Omental fat pad (tissue), 4 donors: ENCODE results near the gene FAM83F. TPM values are rescaled to one million over a fixed set of nuclear protein-coding genes. Genes with fewer than 3 reads are reported as not detected.

Experiments
- ATAC-seq: fragments of 150-250 bp; one replicate; pipeline ENCODE4 v1.9.1; 2016; ENCODE audit warnings: mild to moderate bottlenecking, moderate library complexity; ENCODE audit not compliant: low FRiP score
- DNase-seq: peaks from one replicate; pipeline ENCODE4 v3.0.0-alpha.2; 2019; ENCODE audit warnings: low spot score
- total RNA-seq, 4 donors: library from RNA; depleted of rRNA; stranded (reverse); fragments of >200 nt; gene quantifications; one replicate each; pipeline ENCODE4 v1.1.0, GENCODE V29; 2016
- TF ChIP-seq, protein P1 (sequence below), 3 donors: fragments of 450-650 bp; IDR thresholded peaks; one replicate each; pipeline ENCODE4 v1.5.1; 2016 to 2017; ENCODE audit warnings: antibody characterized with exemption in 3 of 3, mild to moderate bottlenecking in 3 of 3, moderate library complexity in 2 of 3

FAM83F gene
- total RNA-seq, 4 donors from 2014 or later, result 0.37 to 0.84 (median 0.57) TPM

- ATAC-seq (no peak), DNase-seq (no peak)
- TF ChIP-seq, protein P1, sequence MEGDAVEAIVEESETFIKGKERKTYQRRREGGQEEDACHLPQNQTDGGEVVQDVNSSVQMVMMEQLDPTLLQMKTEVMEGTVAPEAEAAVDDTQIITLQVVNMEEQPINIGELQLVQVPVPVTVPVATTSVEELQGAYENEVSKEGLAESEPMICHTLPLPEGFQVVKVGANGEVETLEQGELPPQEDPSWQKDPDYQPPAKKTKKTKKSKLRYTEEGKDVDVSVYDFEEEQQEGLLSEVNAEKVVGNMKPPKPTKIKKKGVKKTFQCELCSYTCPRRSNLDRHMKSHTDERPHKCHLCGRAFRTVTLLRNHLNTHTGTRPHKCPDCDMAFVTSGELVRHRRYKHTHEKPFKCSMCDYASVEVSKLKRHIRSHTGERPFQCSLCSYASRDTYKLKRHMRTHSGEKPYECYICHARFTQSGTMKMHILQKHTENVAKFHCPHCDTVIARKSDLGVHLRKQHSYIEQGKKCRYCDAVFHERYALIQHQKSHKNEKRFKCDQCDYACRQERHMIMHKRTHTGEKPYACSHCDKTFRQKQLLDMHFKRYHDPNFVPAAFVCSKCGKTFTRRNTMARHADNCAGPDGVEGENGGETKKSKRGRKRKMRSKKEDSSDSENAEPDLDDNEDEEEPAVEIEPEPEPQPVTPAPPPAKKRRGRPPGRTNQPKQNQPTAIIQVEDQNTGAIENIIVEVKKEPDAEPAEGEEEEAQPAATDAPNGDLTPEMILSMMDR (IDR thresholded peaks at IDR 0.05), result no peak
These were observed 27.5 kb upstream of the FAM83F start for GRCh38 chr22:39967103-39967829.

DNA sequence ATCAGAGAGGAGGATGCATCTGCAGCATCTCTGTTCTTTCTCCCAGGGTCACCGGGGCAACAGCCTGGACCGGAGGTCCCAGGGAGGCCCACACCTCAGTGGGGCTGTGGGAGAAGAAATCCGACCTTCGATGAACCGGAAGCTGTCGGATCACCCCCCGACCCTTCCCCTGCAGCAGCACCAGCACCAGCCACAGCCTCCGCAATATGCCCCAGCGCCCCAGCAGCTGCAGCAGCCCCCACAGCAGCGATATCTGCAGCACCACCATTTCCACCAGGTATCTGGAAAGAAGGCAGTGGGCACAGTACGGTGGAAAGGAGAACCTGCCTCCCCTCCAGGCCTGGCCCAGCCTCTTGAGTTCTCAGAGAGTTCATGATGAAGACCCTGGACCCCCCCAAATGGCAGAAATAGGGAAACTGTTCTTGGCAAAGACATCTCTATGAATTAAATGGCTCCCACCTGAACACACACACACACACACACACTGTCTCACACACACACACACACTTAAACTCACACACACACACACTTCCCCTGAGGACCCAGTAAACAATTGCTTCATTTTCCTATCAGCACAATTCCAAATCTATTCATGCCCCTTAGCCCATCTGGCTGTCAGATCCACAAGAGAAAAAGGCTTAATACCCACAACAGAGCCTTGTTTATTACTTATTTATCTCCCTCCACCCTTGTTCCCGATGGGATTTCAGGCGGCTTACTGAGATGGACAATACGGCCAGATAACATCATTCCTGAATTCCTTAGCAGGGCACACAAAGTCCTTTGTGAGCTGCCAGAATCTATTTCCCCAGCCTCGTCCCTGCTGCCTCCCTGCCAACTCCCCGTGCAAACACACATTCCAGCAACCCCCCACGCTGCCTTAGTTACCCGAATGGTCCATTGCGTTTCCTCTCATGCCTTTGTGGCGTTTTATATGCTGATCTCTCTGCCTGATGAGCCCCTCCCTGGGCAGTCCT lies 26.5 kb upstream of the FAM83F start:
- DNase-seq (no peak), ATAC-seq (no peak)
- TF ChIP-seq, protein P1 (IDR thresholded peaks at IDR 0.05), result no peak

DNA sequence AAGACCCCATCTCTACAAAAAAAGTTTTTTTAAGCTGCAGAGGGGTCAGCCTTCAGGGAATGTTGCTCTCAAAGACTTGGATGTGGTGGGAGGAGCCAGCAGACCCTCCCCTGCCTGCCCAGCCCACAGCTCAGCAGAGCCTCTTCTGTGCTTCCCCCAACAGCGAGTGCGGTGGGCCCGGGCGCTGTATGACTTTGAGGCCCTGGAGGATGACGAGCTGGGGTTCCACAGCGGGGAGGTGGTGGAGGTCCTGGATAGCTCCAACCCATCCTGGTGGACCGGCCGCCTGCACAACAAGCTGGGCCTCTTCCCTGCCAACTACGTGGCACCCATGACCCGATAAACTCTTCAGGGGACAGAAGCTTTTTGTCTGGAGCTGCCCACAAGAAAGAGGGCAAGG lies 24.0 kb upstream of the FAM83F start:
- DNase-seq, result no peak
- TF ChIP-seq, protein P1 (IDR thresholded peaks at IDR 0.05), result no peak
- no peak for ATAC-seq

DNA sequence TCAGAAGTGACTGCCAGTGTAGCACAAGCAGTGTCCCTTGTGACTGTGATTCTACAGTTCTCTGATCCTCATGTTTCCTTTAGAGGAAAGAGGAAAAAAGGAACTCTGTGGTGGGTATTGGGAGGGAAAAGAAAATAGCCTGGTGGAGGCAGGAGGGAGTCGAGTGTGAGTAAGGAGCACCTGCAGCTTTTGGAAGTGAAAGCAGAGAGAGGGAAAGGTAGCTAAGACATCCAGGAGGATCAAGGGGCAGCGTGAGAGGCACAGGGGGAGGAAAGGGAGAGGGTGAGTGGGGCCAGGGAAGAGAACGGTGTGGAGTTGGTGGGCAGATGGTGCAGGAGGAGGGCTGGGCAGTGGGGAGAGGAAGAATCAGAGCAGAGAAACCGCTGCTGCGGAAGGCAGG lies 22.1 kb upstream of the FAM83F start:
- no peak for ATAC-seq
- TF ChIP-seq, protein P1 (IDR thresholded peaks at IDR 0.05), result no peak
- no peak for DNase-seq

GRCh38 chr22:39973656-39974055 lies 21.1 kb upstream of the FAM83F start:
- no peak for ATAC-seq
- TF ChIP-seq, protein P1 (IDR thresholded peaks at IDR 0.05), result no peak
- DNase-seq, result no peak

GRCh38 chr22:39974065-39974464 lies 20.7 kb upstream of the FAM83F start:
- ATAC-seq (no peak), DNase-seq (no peak)
- TF ChIP-seq, protein P1 (IDR thresholded peaks at IDR 0.05), result no peak
